Stimulated activated CD8-positive, alpha-beta memory T cell treated with anti-CD3 and anti-CD28 coated beads, Interleukin-12 subunit alpha, Interleukin-12 subunit beta, amount 100 ng/mL, for 24 hours (primary cell): ENCODE results near the gene SSC5D.
"Not testable (repeated sequence)": the region's sequence is repeated elsewhere in the genome, so short reads cannot be mapped to it uniquely, and the experiment has no call there.

Experiments
- DNase-seq: peaks from one replicate; pipeline ENCODE4 v3.0.0-alpha.2; 2020; ENCODE audit errors: extremely low read depth

The SSC5D gene

GRCh38 chr19:55503502-55504251 is 15.4 kb downstream of the SSC5D start:
- DNase-seq = peak; percentile 78

GRCh38 chr19:55504252-55504603 is 16.0 kb downstream of the SSC5D start:
- no peak for DNase-seq

- no peak for DNase-seq
Observed at GRCh38 chr19:55504981-55505380, 16.7 kb downstream of the SSC5D start.

DNA sequence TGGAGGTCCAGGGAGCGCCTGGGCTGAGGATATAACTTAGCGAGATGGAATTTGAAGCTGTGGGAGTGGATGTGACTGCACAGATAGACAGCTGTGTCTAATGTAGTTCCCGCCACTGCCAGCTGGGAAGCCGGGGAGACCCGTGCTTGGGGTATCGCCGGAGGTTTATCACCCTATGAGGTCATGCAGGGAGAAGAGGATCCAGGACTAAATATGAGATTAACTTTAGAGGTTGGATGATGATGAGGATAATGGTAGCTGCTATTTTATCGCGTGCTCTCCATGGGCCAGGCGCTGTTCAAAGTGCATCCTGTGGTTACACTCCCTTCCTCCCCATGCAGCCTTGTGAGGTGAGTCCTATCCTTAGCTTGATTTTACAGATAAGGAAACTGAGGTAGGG is 19.9 kb downstream of the SSC5D start:
- DNase-seq = no peak

DNA sequence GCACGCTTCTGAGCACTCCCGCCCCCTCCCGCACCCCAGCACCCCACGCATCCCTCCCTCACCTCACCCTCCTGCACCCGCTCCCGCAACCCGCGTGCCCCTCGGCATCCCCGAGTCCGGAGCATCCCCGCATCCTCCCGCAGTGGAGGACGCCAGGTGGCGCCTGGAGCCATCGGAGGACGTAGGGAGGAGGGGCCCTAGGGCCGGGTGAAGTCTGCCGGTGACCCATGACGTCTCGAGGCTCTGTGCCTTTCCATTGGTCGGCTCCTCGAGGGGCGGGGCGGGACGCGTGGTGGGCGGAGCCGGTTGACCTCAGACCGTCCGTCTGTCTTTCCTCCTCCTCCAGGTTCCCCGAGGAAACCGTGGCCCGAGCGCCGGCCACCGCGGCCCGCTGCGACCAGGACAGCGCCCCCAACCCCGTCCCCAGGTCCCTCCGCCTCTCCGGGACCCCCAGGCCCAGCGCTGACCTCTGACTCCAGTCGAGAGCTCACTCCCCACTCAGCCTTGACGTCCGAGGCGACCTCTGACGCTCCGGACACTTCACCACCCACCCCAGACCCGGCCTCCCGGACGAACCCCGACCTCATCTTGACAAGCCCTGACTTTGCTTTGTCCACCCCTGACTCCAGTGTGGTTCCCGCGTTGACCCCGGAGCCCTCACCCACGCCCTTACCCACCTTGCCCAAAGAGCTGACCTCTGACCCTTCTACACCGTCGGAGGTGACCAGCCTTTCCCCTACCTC is 28.8 kb downstream of the SSC5D start:
- DNase-seq = peak; percentile 71

- no peak for DNase-seq
Observed at GRCh38 chr19:55519451-55520311, 31.4 kb downstream of the SSC5D start.

GRCh38 chr19:55520691-55521292 is 32.6 kb downstream of the SSC5D start:
- DNase-seq = no peak

GRCh38 chr19:55525289-55526101 is 37.3 kb downstream of the SSC5D start:
- no peak for DNase-seq

DNA sequence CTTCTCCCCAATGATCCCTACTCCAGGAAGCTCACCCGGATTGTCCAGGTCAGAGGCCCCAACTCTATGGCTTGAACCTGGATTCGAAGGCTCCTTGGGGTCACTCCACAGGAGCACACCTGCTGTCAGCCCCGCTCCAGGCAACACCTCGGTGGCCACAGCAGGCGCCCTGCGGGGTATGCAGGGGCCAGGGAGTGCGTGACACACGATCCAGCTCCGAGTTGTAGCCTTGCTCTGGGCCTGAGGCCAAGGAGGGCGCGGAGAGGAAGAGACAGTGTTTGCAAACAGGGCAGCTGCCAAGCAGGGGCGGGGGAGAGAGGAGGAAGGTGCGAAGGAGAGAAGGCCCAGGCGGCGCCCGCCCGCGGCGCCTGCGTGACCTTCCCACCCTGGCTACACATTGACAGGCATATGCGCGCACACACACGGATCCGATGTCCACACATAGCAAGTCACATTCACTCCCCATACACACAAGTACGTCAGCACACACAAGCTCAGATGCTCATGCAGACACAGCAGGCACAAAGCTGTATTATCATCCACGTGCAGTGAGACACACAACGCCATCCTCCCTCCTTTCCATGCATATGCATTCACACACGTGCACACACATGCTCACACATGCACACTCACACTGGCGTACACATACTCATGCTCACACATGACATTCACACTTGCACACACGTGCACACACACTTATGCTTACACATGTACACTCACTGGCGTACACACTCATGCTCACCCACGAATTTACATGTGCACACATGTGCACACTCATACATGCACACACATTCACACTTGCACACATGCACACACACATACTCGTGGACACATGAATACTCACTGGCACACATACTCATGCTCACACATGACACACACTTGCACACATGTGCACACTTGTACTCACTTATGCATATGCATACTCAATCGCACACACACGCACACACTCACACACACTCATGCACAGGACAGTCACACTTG is 38.3 kb downstream of the SSC5D start:
- no peak for DNase-seq

DNA sequence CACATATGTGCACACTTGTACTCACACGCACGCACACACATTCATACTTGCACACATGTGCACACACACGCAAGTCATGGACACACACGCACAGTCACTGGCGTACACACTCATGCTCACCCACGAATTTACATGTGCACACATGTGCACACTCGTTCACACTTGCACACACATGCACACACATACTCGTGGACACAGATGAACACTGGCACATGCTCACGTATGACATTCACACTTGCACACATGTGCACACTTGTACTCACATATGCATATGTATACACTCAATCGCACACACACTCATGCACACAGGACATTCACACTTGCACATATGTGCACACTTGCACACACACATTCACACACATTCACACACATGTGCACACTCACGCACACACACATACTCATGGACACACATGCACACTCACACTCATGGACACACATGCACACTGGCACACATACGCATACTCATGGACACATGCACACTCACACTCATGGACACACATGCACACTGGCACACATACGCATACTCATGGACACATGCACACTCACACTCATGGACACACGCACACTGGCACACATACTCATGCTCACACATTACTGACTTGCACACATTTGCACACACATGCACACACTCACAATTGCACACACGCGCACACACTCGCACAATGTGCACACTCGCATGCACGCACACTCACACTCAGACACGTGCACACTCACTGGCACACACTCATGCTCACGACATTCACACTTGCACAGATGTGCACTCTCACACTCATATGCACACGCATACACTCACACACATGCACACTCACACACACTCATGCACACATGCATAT is 39.2 kb downstream of the SSC5D start:
- DNase-seq = no peak

- DNase-seq = no peak
Observed at GRCh38 chr19:55528030-55528803, 40.0 kb downstream of the SSC5D start.

DNA sequence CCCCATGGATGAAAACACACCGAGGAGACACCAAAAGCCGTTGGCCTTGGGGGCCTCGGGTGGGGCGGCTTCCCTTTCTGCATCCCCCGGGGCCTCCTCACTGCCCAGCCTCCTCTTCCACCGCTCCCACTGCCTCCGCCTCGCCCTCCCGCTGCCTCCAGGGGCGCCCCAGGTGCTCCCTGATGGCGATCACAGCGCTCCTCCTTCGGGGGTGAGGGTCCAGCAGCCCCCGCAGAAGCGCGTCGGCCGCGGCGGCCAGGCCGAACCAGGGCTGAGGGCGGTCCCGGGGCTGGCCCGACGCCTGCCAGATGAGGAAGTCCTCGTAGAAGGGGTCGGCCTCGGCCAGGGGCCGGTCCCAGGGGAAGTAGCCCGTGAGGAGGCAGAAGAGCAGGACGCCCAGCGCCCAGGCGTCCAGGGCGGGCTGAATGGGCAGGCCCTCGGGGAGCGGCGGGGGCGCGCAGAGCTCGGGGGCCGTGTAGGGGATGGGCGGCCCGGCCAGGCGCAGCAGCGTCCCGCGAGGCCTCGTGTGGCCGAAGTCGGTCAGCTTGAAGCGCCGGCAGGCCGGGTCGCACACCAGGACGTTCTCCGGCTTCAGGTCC is 41.5 kb downstream of the SSC5D start:
- no peak for DNase-seq

DNA sequence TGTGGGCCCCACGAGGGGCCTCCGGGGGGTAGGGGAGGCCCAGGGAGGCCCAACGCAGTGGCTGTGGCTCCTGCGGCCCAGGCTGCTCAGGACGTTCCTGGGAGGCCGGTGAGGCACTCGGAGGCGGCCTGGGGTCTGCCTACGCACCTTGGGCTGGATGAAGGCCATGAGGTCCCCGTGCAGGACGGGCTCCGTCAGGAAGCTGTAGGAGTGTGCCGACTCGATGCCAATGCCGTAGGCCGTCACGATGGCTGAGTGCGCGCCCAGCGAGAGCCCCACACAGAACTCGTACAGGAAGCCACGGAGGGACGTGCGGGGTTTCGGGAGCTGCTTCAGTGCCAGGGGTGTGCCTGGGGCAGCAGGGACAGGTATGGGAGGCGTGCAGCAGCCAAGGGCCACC is 42.8 kb downstream of the SSC5D start:
- no peak for DNase-seq

DNA sequence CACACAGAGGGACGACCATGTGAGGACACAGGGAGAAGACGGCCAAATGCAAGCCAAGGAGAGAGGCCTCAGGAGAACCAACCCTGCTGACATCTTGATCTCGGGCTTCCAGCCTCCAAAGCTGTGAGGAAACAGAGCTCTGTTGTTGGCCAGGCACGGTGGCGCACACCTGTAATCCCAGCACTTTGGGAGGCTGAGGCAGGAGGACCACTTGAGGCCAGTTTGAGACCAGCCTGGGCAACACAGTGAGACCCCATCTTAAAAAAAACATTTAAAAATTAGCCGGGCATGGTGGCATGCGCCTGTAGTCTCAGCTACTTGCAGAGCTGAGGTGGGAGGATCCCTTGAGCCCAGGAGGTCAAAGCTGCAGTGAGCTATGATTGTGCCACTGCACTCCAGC is 46.0 kb downstream of the SSC5D start:
- not testable (repeated sequence) for DNase-seq

DNA sequence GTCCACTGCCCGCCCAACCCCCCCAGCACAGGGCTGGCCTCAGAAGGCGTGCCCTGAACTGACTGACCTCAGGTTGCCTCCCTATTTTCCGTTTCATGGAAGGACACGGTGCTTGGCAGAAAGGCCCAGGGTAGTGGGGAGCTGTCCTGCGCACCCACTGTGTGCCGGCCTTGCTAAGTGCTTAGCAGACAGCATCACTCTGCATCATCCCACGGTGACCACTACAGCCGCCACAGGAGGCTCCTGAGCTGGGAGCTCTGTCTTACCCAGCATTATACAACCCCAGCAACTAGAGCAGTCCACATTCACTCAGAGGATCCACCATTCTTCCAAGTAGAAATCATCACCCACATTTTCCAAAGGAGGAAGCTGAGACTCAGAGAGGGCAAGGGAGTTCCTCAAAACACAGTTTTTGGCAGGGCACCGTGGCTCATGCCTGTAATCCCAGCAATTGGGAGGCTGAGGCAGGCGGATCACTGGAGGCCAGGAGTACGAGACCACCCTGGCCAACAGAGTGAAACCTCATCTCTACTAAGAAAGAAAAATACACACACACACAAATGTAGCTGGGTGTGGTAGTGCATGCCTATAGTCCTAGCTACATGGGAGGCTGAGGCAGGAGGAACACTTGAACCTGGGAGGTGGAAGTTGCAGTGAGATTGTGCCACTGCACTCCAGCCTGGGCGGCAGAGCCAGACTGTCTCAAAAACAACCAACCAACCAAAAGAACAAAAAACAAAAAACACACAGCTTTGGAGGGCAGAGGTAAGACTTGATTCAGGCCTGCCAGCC is 47.1 kb downstream of the SSC5D start:
- DNase-seq = no peak

- no peak for DNase-seq
Observed at GRCh38 chr19:55535965-55536350, 47.7 kb downstream of the SSC5D start.

DNA sequence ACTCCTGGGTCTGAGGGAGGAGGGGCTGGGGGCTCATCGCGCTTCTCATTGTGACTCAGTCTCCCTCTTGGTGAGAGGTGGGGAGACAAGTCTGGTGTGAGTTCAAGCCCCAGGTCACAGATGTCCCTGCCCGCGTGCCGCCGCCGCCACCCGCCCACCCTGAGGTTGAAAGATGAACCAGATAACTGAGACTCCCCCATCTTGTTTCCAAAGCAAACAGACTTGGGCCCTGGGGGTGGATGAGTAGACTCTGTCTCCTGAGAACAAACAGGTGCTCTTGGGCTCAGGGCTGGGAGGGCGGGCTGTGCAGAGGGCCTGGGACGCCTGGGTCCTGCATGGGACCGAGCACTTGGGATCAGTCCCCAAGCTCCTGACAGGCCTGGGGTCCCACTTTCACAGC is 48.1 kb downstream of the SSC5D start:
- DNase-seq = no peak
